KOPT-K1 (cell line): ENCODE measurements around the gene POLR2A.

Source experiments
- H3K27ac ChIP-seq: fragments of 200-600 bp; sonication (generic); 2 replicates; pipeline ENCODE4 v1.5.1; 2016; ENCODE audit warnings: antibody characterized with exemption, mild to moderate bottlenecking, low read depth, low read length; ENCODE audit not compliant: poor library complexity, severe bottlenecking
- H3K36me3 ChIP-seq: fragments of 200-600 bp; sonication (generic); 2 replicates; pipeline ENCODE4 v1.5.1; 2017; ENCODE audit warnings: antibody characterized with exemption, mild to moderate bottlenecking, low read length, moderate library complexity; ENCODE audit not compliant: insufficient read depth
- H3K9me3 ChIP-seq: fragments of 200-600 bp; sonication (generic); 2 replicates; pipeline ENCODE4 v1.5.1; 2017; ENCODE audit warnings: antibody characterized with exemption, low read length, mild to moderate bottlenecking; ENCODE audit not compliant: insufficient read depth, poor library complexity, severe bottlenecking

Gene POLR2A

GRCh38 chr17:7484067-7484918 is at the start of gene POLR2A:
Gene POLR2A, plus strand, starts transcription at chr17:7484366.
- Histone ChIP-seq H3K9me3 (no peaks in the 10 kb centered on the region), H3K36me3 (peaks cover 27% of the 10 kb centered on the region), H3K27ac (peak within 1 kb of the TSS; percentile 99)

- Histone ChIP-seq H3K36me3 (no peaks in the 10 kb centered on the region), H3K9me3 (no peaks in the 10 kb centered on the region), H3K27ac (peak overlapping the region; percentile 66)
Measured at GRCh38 chr17:7435676-7436555, 48.2 kb upstream of the POLR2A start.

- no peaks in the 10 kb centered on the region for H3K9me3 ChIP-seq
- H3K27ac ChIP-seq: peak overlapping the region; percentile 66
- no peaks in the 10 kb centered on the region for H3K36me3 ChIP-seq
Measured at GRCh38 chr17:7436556-7437368, 47.4 kb upstream of the POLR2A start.

DNA sequence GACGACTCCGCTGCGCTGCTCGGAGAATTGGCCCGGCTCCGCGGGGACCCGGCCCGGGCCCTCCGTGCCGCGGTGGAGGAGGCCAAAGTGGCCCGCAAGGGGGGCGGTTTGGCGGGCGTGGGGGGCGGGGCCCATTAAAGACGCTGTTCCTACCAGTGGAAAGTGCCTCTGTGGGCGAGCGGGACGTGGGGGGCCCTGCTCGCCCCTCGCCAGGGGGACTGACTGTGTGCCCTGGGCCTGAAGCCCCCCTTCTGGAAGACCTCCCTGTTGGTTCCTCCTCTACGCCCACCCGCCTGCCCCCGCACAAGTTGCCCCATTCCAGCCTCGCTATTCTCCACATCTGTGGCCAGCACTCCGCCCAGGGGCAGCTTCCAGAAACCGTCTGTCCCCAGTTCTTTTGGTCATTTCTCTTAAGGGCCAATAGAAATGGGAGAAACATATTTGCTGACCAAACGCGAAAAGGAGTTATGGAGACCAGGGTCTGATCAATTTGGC is 46.8 kb upstream of the POLR2A start:
- Histone ChIP-seq H3K27ac (no peak overlapping the region), H3K9me3 (no peaks in the 10 kb centered on the region), H3K36me3 (no peaks in the 10 kb centered on the region)

DNA sequence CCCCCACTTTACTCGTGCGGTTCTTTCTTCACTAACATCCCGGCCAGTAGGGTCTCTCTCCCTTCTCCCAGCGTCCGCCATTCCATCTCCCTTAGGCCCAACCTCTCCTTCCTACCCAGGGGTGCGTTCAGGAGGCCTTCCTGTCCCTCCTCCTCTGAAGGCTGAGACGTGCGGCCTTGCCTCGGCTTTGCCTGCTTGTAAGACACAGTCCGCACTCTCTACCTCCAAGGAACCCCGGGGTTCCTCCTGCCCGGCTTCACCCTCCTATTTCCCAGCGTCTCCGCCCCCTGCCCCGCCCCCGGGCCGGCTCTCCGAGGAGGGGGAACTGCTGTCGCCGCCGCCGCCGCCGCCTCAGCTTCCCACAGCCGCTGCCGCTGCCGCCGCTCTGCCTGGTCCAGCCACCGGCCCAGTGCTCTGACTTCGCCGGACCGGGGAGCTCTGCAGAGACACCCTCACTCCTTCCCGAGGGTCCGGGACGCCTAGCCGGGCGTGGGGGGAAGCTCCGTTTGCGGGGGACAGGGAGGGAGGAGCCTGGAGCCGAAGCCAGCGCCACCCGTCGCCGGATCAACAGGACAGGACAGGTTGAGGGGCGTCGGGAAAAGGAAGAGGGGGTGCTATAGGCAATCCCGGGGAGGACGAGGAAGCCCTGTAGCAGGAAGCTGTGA is 46.1 kb upstream of the POLR2A start:
- Histone ChIP-seq H3K36me3 (no peaks in the 10 kb centered on the region), H3K27ac (no peak overlapping the region), H3K9me3 (no peaks in the 10 kb centered on the region)

GRCh38 chr17:7438656-7439460 is 45.3 kb upstream of the POLR2A start:
- Histone ChIP-seq H3K27ac (no peak overlapping the region), H3K9me3 (no peaks in the 10 kb centered on the region), H3K36me3 (no peaks in the 10 kb centered on the region)

- Histone ChIP-seq H3K36me3 (no peaks in the 10 kb centered on the region), H3K9me3 (no peaks in the 10 kb centered on the region), H3K27ac (no peak within 1 kb of the TSS)
Measured at GRCh38 chr17:7439462-7440112, 44.6 kb upstream of the POLR2A start, which contains the start of gene FGF11. Gene FGF11, plus strand, starts transcription at chr17:7439512. Its CDS starts 109 bp downstream, at chr17:7439621.

DNA sequence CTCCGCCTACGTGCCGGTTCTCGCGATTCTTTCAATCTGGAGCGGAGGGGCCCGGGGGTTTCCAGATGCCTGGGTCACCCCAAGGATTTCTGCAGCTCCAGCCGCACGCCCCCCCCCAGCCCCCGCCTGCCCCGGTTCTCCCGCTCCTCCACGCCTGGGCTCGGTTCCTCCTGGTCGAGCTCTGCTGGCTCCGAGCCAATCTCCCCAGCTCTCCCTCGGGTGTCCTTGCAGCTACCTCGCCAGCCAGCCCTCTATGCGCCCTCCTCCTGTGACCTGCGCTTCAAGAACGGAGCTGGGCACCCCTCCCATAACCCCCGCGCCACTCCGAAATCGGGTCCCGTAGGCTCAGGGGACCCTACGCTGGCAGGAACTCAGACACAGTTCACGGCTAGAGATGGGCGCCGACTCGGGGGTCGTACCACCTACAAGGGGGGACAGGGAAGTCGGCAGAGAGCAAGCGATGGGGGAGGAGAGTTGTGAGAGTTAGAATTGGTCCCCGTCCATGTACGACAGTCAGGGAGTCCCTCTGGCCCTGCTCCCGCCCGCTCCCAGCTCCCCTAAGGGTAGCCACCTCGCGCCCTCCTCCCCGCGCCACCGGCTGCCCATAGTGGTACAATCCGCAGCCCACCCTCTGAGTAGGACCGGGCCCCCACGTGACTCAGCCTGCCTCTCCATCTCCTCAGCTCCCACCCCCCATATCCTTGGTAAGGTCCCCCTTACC is 43.9 kb upstream of the POLR2A start:
- Histone ChIP-seq H3K36me3 (no peaks in the 10 kb centered on the region), H3K27ac (no peak overlapping the region), H3K9me3 (no peaks in the 10 kb centered on the region)

- Histone ChIP-seq H3K36me3 (no peaks in the 10 kb centered on the region), H3K27ac (no peak overlapping the region), H3K9me3 (no peaks in the 10 kb centered on the region)
Measured at GRCh38 chr17:7440834-7441195, 43.4 kb upstream of the POLR2A start.

- Histone ChIP-seq H3K9me3 (no peaks in the 10 kb centered on the region), H3K36me3 (no peaks in the 10 kb centered on the region), H3K27ac (no peak overlapping the region)
Measured at GRCh38 chr17:7441266-7441665, 42.9 kb upstream of the POLR2A start.

DNA sequence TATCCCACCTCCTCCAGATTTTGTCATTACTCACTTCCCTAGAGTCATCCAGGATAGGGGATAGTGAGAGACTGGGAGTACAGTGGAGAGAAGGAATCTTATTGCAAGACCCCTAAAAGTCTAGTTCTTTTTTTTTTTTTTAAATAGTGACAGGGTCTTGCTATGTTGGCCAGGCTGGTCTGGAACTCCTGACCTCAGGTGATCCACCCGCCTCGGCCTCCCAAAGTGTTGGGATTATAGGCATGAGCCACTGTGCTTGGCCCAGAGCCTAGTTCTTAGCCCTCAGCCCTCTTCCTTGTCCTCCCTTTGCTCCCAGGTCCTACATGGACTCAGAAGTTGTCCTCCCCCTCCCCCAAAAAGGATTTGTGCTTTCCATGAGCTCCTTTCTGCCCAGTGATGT is 42.0 kb upstream of the POLR2A start:
- no peaks in the 10 kb centered on the region for H3K9me3 ChIP-seq
- H3K36me3 ChIP-seq: no peaks in the 10 kb centered on the region
- no peak overlapping the region for H3K27ac ChIP-seq

DNA sequence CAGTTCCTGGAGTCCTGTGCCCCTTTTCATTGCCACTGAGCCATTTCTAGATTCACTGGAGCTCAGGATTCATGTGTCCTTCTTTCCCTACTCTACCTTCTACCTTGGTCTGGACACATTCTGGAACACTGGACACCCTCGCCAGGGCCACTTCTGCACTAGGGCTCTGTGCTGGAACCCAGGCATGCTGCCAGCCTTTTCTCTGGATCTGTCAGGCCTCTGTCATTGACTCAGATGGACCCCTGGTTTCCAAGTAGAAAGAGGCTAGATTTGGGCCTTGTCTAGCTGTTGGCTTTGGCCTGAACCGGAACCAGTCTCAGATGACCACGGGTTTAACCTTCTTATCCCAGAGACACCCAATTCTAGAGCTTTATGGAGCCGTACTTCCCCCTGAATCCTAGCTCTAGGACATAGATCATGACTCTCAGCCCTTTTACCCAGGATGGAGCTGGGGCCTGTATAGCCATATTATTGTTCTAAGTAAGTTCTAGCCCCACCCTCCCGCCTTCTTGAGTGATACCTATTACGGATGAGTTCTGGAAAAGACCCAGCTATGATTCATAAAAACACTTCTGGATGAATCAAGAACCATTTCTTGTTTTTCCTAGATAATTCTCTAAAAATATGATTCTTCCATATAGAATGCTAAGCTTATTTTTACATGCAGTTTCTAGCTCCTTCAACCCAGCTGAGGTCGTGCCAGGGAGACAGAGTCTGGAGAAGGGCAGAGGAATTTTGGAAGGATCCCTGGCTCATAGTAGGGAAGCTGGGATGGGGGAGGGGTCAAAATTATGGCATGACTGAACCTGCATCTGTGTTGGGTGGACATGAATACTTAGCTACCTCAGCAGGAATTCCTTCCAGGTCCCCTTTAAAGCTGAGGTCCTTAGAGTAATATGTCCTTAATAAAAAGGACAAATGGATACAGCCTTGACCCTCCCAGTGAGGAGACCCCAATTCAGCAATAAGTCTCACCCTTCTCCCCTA is 40.4 kb upstream of the POLR2A start:
- Histone ChIP-seq H3K36me3 (no peaks in the 10 kb centered on the region), H3K9me3 (no peaks in the 10 kb centered on the region), H3K27ac (no peak overlapping the region)
